CD4-positive, CD25-positive, alpha-beta regulatory T cell (primary cell): ENCODE results near the gene COPB1. TPM values are rescaled to one million over a fixed set of nuclear protein-coding genes. Genes with fewer than 3 reads are reported as not detected.

Experiments used
- ATAC-seq, 2 donors: fragments of 150-1000 bp; cut with Tn5 transposase; one replicate each; pipeline ENCODE4 v1.10.0; 2021; ENCODE audit warnings: low read depth in 2 of 2, moderate number of reproducible peaks in 2 of 2, moderate library complexity in 1 of 2
- DNase-seq, 3 donors: peaks; one replicate each; pipeline versions ENCODE4 v3.0.0 to v3.0.0-alpha.2; 2012 to 2022; ENCODE audit warnings: mixed read lengths in 1 of 3
- H3K27ac ChIP-seq: one replicate; pipeline ENCODE4 v1.7.0; 2013; ENCODE audit warnings: mild to moderate bottlenecking, low read length; ENCODE audit not compliant: insufficient read depth, poor library complexity, severe bottlenecking
- H3K27me3 ChIP-seq: one replicate; pipeline ENCODE4 v1.7.0; 2013; ENCODE audit warnings: low read length; ENCODE audit not compliant: control insufficient read depth, insufficient read depth
- H3K36me3 ChIP-seq: one replicate; pipeline ENCODE4 v1.7.0; 2013; ENCODE audit warnings: mild to moderate bottlenecking, low read length, moderate library complexity; ENCODE audit not compliant: control insufficient read depth, insufficient read depth
- H3K4me1 ChIP-seq: 2 replicates; pipeline ENCODE4 v1.7.0; 2013; ENCODE audit warnings: mild to moderate bottlenecking, low read length; ENCODE audit not compliant: insufficient read depth, control insufficient read depth, poor library complexity, severe bottlenecking
- H3K4me3 ChIP-seq: one replicate; pipeline ENCODE4 v1.7.0; 2013; ENCODE audit warnings: low read depth, mild to moderate bottlenecking, low read length, moderate library complexity
- H3K9me3 ChIP-seq, 2 experiments: 1 replicate in 1 of 2; 2 replicates in 1 of 2; pipeline ENCODE4 v1.7.0; 2013; ENCODE audit warnings: low read length in 2 of 2, mild to moderate bottlenecking in 1 of 2, moderate library complexity in 1 of 2; ENCODE audit not compliant: control insufficient read depth in 2 of 2
- H3K27ac Mint-ChIP-seq, 3 donors: one replicate each; pipeline ENCODE4 v1.8.0; 2020 to 2022; ENCODE audit warnings: mild to moderate bottlenecking in 3 of 3, mixed read lengths in 3 of 3, moderate library complexity in 2 of 3
- H3K27me3 Mint-ChIP-seq: one replicate; pipeline ENCODE4 v1.8.0; 2022; ENCODE audit warnings: mild to moderate bottlenecking, mixed read lengths
- H3K36me3 Mint-ChIP-seq: one replicate; pipeline ENCODE4 v1.8.0; 2020; ENCODE audit warnings: mixed read lengths
- H3K4me1 Mint-ChIP-seq, 4 donors: one replicate each; pipeline ENCODE4 v1.8.0; 2020 to 2022; ENCODE audit warnings: mixed read lengths in 4 of 4, mild to moderate bottlenecking in 1 of 4
- H3K4me3 Mint-ChIP-seq, 4 donors: one replicate each; pipeline ENCODE4 v1.8.0; 2020 to 2022; ENCODE audit warnings: mild to moderate bottlenecking in 4 of 4, mixed read lengths in 4 of 4, moderate library complexity in 3 of 4
- H3K9me3 Mint-ChIP-seq, 7 donors: one replicate each; pipeline ENCODE4 v1.8.0; 2020 to 2022; ENCODE audit warnings: mixed read lengths in 7 of 7, mild to moderate bottlenecking in 3 of 7, moderate library complexity in 2 of 7
- polyA plus RNA-seq, 4 donors: library from polyadenylated mRNA; unstranded; fragments of 300-500 nt; fragmentation: Illumina TruSeq; gene quantifications; one replicate each; pipeline ENCODE4 v1.2.3, GENCODE V29; 2021
- total RNA-seq: library from RNA; stranded (reverse); gene quantifications from one replicate; pipeline ENCODE4 v1.2.3, GENCODE V29; 2022

COPB1 gene
- total and polyA plus RNA-seq, 5 donors from 2014 or later, result 66.1 to 94.9 (median 78.0) TPM

- Histone ChIP-seq H3K36me3 (no peaks in the 10 kb centered on the region), H3K27ac (no peak overlapping the region), H3K4me1 (no peaks in the 10 kb centered on the region), H3K4me3 (no peak overlapping the region), H3K27me3 (no peaks in the 10 kb centered on the region), H3K9me3 (no peaks in the 10 kb centered on the region)
- H3K4me1 Mint-ChIP-seq, result no peaks in the 10 kb centered on the region
- ATAC-seq (no peak), DNase-seq (no peak)
- no peak overlapping the region for H3K27ac Mint-ChIP-seq
- H3K36me3 Mint-ChIP-seq, result peaks cover 5% of the 10 kb centered on the region
- no peak overlapping the region for H3K4me3 Mint-ChIP-seq
- H3K9me3 Mint-ChIP-seq, result no peaks in the 10 kb centered on the region
- H3K27me3 Mint-ChIP-seq, result peaks cover 5% of the 10 kb centered on the region
Observed at GRCh38 chr11:14424096-14424495, 75.5 kb downstream of the COPB1 start.

- no peaks in the 10 kb centered on the region for H3K9me3 Mint-ChIP-seq
- peaks cover 5% of the 10 kb centered on the region for H3K36me3 Mint-ChIP-seq
- Histone ChIP-seq H3K9me3 (no peaks in the 10 kb centered on the region), H3K27me3 (no peaks in the 10 kb centered on the region), H3K4me3 (no peak overlapping the region), H3K36me3 (no peaks in the 10 kb centered on the region), H3K4me1 (no peaks in the 10 kb centered on the region), H3K27ac (no peak overlapping the region)
- H3K4me3 Mint-ChIP-seq, result no peak overlapping the region
- DNase-seq, result no peak
- no peak overlapping the region for H3K27ac Mint-ChIP-seq
- ATAC-seq, result no peak
- no peaks in the 10 kb centered on the region for H3K4me1 Mint-ChIP-seq
- H3K27me3 Mint-ChIP-seq, result peaks cover 5% of the 10 kb centered on the region
Observed at GRCh38 chr11:14423633-14424032, 76.0 kb downstream of the COPB1 start.

GRCh38 chr11:14422814-14423182 is 76.8 kb downstream of the COPB1 start:
- Mint-ChIP-seq H3K9me3 (no peaks in the 10 kb centered on the region), H3K27me3 (peaks cover 5% of the 10 kb centered on the region), H3K4me1 (peaks cover 0 to 1% (median 0%) of the 10 kb centered on the region in 4 donors), H3K4me3 (no peak overlapping the region), H3K36me3 (peaks cover 5% of the 10 kb centered on the region), H3K27ac (no peak overlapping the region)
- no peak overlapping the region for H3K4me3 ChIP-seq
- H3K9me3 ChIP-seq, result no peaks in the 10 kb centered on the region
- DNase-seq (no peak), ATAC-seq (no peak)
- H3K27me3 ChIP-seq, result no peaks in the 10 kb centered on the region
- no peaks in the 10 kb centered on the region for H3K36me3 ChIP-seq
- no peaks in the 10 kb centered on the region for H3K4me1 ChIP-seq
- no peak overlapping the region for H3K27ac ChIP-seq

GRCh38 chr11:14422052-14422813 is 77.4 kb downstream of the COPB1 start:
- H3K4me1 ChIP-seq, result no peaks in the 10 kb centered on the region
- no peak overlapping the region for H3K27ac ChIP-seq
- DNase-seq (no peak), ATAC-seq (no peak)
- Mint-ChIP-seq H3K27ac (peak overlapping the region in 1 of 3 donors; percentile 16), H3K36me3 (peaks cover 5% of the 10 kb centered on the region), H3K4me3 (no peak overlapping the region), H3K4me1 (peaks cover 0 to 1% (median 0%) of the 10 kb centered on the region in 4 donors), H3K9me3 (no peaks in the 10 kb centered on the region), H3K27me3 (peaks cover 5% of the 10 kb centered on the region)
- H3K9me3 ChIP-seq, result no peaks in the 10 kb centered on the region
- H3K4me3 ChIP-seq, result no peak overlapping the region
- H3K27me3 ChIP-seq, result no peaks in the 10 kb centered on the region
- no peaks in the 10 kb centered on the region for H3K36me3 ChIP-seq

GRCh38 chr11:14420223-14420622 is 79.4 kb downstream of the COPB1 start:
- no peak overlapping the region for H3K27ac ChIP-seq
- H3K27ac Mint-ChIP-seq, result no peak overlapping the region
- no peaks in the 10 kb centered on the region for H3K9me3 Mint-ChIP-seq
- H3K4me1 ChIP-seq, result peaks cover 11% of the 10 kb centered on the region
- DNase-seq (no peak), ATAC-seq (no peak)
- H3K36me3 Mint-ChIP-seq, result no peaks in the 10 kb centered on the region
- H3K4me3 Mint-ChIP-seq, result no peak overlapping the region
- no peak overlapping the region for H3K4me3 ChIP-seq
- no peaks in the 10 kb centered on the region for H3K27me3 Mint-ChIP-seq
- H3K36me3 ChIP-seq, result no peaks in the 10 kb centered on the region
- no peaks in the 10 kb centered on the region for H3K9me3 ChIP-seq
- peaks cover 2 to 13% (median 4%) of the 10 kb centered on the region in 4 donors for H3K4me1 Mint-ChIP-seq
- H3K27me3 ChIP-seq, result no peaks in the 10 kb centered on the region

- no peaks in the 10 kb centered on the region for H3K9me3 ChIP-seq
- no peak overlapping the region for H3K4me3 Mint-ChIP-seq
- no peak overlapping the region for H3K27ac ChIP-seq
- H3K27me3 Mint-ChIP-seq, result no peaks in the 10 kb centered on the region
- H3K36me3 ChIP-seq, result no peaks in the 10 kb centered on the region
- H3K4me1 ChIP-seq, result peaks cover 20% of the 10 kb centered on the region
- no peak overlapping the region for H3K27ac Mint-ChIP-seq
- H3K4me1 Mint-ChIP-seq, result peaks cover 6 to 23% (median 14%) of the 10 kb centered on the region in 4 donors
- H3K9me3 Mint-ChIP-seq, result no peaks in the 10 kb centered on the region
- H3K4me3 ChIP-seq, result no peak overlapping the region
- DNase-seq (no peak), ATAC-seq (no peak)
- H3K36me3 Mint-ChIP-seq, result no peaks in the 10 kb centered on the region
- no peaks in the 10 kb centered on the region for H3K27me3 ChIP-seq
Observed at GRCh38 chr11:14418801-14419417, 80.7 kb downstream of the COPB1 start.

- H3K4me3 Mint-ChIP-seq, result no peak overlapping the region
- no peak overlapping the region for H3K27ac Mint-ChIP-seq
Observed at GRCh38 chr11:14417617-14418374, 81.8 kb downstream of the COPB1 start.

More at GRCh38 chr11:14417617-14418374, 81.8 kb downstream of the COPB1 start:
- H3K9me3 ChIP-seq, result no peaks in the 10 kb centered on the region
- H3K4me1 ChIP-seq, result peaks cover 20% of the 10 kb centered on the region
- Mint-ChIP-seq H3K36me3 (no peaks in the 10 kb centered on the region), H3K4me1 (peaks cover 6 to 25% (median 14%) of the 10 kb centered on the region in 4 donors), H3K27me3 (no peaks in the 10 kb centered on the region), H3K9me3 (no peaks in the 10 kb centered on the region)
- H3K27ac ChIP-seq, result no peak overlapping the region
- ATAC-seq (no peak), DNase-seq (no peak)
- H3K27me3 ChIP-seq, result no peaks in the 10 kb centered on the region
- no peaks in the 10 kb centered on the region for H3K36me3 ChIP-seq
- no peak overlapping the region for H3K4me3 ChIP-seq
